Fibroblast of upper back skin (primary cell): ENCODE results near the gene EMC10.
"Not testable (repeated sequence)": the region's sequence is repeated elsewhere in the genome, so short reads cannot be mapped to it uniquely, and the experiment has no call there.

Source experiments
- DNase-seq: peaks from one replicate; pipeline ENCODE4 v3.0.0-alpha.2; 2013

Gene EMC10

GRCh38 chr19:50476224-50476906 lies at the start of gene EMC10, which contains the start of gene GARIN5A:
Gene EMC10 (plus strand): TSS chr19:50476507. CDS start chr19:50476545, 38 bp downstream.
Gene GARIN5A (minus strand): TSS chr19:50476848. CDS start chr19:50476388, 460 bp downstream.
- DNase-seq = peak; percentile 92

DNA sequence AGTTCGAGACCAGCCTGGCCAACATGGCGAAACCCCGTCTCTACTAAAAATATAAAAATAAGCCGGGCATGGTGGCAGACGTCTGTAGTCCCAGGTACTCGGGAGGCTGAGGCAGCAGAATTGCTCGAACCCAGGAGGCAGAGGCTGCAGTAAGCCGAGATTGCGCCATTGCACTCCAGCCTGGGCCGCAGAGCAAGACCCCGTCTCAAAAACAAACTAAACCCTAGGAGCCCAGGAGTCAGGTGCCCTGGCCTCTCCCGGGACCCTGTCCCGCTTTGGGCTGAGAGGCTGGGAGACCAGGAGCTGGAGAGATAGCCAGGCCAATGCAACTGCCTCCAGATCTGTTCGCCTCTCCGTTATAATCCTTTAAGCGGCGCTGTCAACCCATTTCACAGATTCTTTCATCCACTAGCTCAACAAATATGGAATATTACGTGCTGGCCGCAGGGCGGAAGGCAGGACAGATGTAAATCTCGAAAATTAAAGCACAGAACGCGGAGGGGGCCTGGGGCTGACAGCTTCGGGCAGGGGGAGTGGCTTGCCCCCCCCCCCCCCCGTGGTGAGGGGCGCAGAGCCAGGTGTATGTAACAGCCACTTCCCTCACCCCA lies 48.9 kb upstream of the EMC10 start:
- no peak for DNase-seq

DNA sequence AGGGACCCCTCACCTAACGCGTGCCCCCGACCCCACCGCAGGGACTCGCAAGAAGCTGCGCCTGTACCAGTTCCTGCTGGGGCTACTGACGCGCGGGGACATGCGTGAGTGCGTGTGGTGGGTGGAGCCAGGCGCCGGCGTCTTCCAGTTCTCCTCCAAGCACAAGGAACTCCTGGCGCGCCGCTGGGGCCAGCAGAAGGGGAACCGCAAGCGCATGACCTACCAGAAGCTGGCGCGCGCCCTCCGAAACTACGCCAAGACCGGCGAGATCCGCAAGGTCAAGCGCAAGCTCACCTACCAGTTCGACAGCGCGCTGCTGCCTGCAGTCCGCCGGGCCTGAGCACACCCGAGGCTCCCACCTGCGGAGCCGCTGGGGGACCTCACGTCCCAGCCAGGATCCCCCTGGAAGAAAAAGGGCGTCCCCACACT lies 48.3 kb upstream of the EMC10 start:
- peak; percentile 58 for DNase-seq

- DNase-seq = no peak
These were observed 47.4 kb upstream of the EMC10 start for GRCh38 chr19:50428772-50429463.

GRCh38 chr19:50430888-50431342 lies 45.4 kb upstream of the EMC10 start:
- DNase-seq = no peak

DNA sequence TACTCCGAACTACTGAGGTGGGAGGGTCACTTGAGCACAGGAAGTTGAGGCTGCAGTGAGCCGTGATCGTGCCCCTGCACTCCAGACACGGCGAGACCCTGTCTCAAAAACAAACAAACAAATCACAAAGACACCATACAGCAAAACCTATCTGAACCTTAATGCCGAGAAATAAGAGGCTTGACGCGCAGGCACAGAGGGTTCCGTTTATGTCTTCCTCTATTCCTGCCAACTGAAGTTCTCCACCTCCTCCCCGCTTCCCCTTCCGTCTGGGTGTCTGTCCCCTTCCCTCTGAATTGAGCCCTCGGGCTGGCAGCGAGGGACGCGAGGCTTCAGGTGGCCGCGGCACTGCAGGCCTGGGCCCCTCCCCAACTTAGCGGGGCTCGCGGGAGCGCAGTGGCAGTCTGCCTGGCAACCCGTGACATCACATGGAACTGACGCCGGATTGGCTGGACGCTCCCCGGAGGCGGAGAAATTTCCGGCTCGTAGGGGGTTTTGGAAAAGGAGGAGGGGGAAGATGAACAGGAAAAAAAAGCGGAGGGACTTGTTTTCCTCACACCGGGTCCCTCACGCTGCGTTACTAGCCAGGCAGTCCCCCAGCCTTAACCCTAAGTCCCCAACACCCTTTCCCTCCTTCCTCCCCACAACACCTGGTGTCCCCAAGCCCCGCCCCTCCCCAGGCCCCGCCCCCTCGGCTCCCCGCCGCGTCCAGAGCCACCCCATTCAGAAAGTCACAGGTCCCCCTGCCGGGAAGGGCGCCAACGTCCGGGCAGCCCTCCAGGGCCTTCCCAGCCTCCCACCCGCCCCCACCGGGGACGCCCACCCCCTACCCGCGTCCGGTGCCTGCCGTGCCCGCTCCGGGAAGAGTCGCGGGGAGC lies 44.7 kb upstream of the EMC10 start:
- DNase-seq = peak; percentile 65

DNA sequence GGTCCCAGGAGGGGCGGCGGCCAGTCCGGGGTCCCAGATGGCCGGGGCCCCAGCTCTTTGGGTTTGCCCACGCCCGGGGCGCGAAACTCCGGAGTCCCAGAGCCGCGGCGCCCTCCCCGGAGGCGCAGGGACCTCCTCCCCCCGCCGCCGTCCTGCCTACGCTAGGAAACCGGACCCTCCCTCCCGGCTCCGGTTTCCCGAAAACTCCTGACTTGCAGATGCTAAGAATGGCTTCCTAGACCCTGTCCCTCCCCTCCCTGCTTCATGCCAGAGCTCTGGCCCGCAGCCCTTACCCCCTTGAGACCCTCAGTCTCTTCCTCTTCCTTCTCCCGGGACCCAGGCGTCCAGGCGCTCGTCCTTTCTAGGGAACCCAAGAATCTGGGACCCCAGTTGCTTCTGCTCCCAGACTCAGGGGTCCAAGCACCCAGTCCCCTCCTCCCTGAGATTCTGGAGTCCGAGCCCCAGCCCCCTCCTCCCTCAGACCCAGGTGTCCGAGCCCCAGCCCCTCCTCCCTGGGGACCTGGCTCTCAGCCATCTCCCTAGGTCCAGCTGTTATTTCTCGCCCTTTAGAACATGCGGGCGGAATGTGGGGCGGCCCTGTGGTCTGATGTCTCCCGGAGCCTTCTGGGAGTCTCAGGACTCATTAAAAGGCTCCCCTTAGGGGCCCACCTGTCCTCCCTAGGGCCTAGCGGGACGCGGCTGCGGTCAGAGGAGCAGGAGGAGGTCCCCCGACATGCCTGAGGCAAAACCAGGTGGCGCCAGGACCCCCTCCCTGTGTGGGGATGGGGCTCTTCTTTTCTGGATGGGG lies 43.9 kb upstream of the EMC10 start, which contains the start of gene MYBPC2:
MYBPC2 (plus strand) TSS at position 672 of the 808 bp plus-strand sequence; CDS start at position 734, 62 bp downstream.
- peak; percentile 5 for DNase-seq

- DNase-seq = no peak
These were observed 42.8 kb upstream of the EMC10 start for GRCh38 chr19:50433201-50434180.

DNA sequence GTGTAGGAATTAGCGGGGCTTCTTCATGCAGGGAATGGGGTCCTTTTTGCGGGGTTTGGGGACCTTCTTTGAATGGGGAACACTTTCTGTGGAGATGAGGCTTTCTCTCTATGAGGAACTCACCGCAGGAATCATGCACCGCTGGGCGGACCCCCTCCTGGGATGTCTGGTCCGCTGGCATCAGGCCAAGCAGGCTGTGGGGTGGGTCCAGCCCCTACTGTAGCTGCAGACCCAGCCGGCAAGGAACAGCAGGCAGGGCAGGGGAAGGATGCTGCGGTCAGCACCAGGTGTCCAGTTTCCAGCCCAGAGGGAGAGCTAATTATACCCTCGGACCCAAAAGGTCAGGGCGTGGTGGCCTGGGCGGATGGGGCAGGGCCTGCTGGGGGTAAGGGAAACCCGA lies 41.8 kb upstream of the EMC10 start:
- DNase-seq = no peak

DNA sequence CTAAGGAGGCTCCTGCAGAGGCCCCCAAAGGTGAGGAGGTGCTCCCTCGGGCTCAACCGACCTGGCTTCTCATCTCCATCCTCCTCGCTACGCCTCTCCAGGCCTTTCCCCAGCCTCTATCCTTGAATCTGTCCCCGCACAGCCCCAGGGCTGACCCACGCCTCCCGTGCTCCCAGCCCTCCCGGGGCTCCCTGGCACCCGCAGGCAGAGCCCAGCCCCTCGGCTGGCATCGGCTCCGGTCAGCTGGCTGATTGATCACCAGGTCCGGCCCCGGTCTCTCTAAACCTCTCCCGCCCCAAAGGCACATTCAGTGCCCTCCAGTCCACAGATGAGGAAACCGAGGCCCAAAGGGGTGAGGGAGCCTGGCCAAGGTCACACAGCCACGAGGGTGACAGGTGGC lies 41.1 kb upstream of the EMC10 start:
- no peak for DNase-seq

GRCh38 chr19:50435627-50436026 lies 40.7 kb upstream of the EMC10 start:
- DNase-seq = no peak

- DNase-seq = no peak
These were observed 38.4 kb upstream of the EMC10 start for GRCh38 chr19:50437862-50438449.

GRCh38 chr19:50439130-50439529 lies 37.2 kb upstream of the EMC10 start:
- DNase-seq = not testable (repeated sequence)

DNA sequence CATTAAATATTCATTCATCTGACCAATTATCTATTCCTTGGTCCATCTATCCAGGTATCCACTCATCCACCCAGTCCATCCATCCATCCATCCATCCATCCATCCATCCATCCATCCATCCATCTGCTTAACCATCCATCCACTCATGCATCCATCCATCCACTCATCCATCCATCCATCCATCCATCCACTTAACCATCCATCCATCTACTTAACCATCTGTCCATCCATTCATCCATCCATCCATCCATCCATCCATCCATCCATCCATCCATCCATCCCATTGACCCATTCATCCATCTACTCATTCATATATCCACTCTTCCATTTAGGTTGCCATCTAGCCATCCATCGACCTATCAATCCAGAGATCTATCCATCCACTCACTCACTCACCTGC lies 32.2 kb upstream of the EMC10 start:
- DNase-seq = no peak

- DNase-seq = no peak
These were observed 29.3 kb upstream of the EMC10 start for GRCh38 chr19:50447053-50447452.

- DNase-seq = no peak
These were observed 28.6 kb upstream of the EMC10 start for GRCh38 chr19:50447750-50448149.

DNA sequence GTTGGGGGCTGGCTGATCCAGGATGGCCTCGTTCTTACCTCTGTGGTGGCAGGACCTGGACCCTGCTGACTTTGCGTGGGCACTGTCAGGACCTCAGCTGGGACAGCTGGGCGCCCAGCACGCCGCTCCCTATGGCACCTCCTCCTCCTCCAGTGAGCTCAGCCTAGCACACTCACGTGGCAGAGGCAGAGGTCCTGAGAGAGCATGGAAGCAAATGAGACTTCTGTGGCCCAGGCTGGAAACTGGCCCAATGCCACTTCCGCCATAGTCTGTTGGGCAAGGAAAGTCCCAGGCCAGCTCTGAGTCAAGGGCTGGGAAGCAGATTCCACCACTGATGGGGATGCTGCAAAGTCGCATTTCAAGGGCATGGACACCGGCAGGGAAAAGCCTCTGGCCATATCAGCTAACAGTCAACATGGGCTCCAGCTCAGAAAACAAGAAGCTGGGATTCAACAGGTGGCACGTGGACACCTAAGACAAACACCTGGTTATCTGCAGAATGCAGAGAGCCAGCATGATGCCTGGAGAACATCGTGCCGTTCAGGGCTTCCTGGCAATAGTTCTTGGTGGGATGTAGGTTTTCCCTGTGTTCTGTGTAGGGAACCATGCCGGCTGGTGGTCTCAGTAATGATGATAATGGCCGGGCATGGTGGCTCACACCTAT lies 26.9 kb upstream of the EMC10 start:
- DNase-seq = no peak

GRCh38 chr19:50450369-50451222 lies 25.7 kb upstream of the EMC10 start:
- DNase-seq = no peak

- DNase-seq = no peak
These were observed 25.1 kb upstream of the EMC10 start for GRCh38 chr19:50451223-50451534.
